Left ventricle myocardium inferior (tissue), 1 donor: Measurements from ENCODE around the gene KAZN. TPM values are rescaled to one million over a fixed set of nuclear protein-coding genes. Genes with fewer than 3 reads are reported as not detected.

ENCODE experiments used
- DNase-seq: peaks from one replicate; pipeline ENCODE4 v3.0.0-alpha.2; 2020
- H3K27ac ChIP-seq: fragments of 200-600 bp; replicated peaks from 2 replicates; pipeline ENCODE4 v1.8.0; 2021
- H3K27me3 ChIP-seq: fragments of 200-600 bp; 2 replicates; pipeline ENCODE4 v1.8.0; 2021; ENCODE audit warnings: low read depth
- H3K36me3 ChIP-seq: fragments of 200-600 bp; 2 replicates; pipeline ENCODE4 v1.8.0; 2021
- H3K4me1 ChIP-seq: fragments of 200-600 bp; 2 replicates; pipeline ENCODE4 v1.8.0; 2021
- H3K4me3 ChIP-seq: fragments of 200-600 bp; 2 replicates; pipeline ENCODE4 v1.8.0; 2021; ENCODE audit warnings: mild to moderate bottlenecking, moderate library complexity
- H3K9me3 ChIP-seq: fragments of 200-600 bp; replicated peaks from 2 replicates; pipeline ENCODE4 v1.8.0; 2021
- intact Hi-C: fragments of 100-400 bp; cut with micrococcal nuclease; formaldehyde crosslinking; loops from one replicate; pipeline ENCODE4 v1.11.0; 2022
- total RNA-seq: library from RNA; stranded (reverse); fragmentation: NEBNext Ultra II Directional; extraction: Animal tissue kit (Norgen Biotek cat#: 25700); gene quantifications from one replicate; pipeline ENCODE4 v1.2.1, GENCODE V29; 2021
- TF ChIP-seq, protein P1 (sequence below): fragments of 200-600 bp; IDR thresholded peaks from 2 replicates; pipeline ENCODE4 v1.8.0; 2021; ENCODE audit warnings: antibody characterized with exemption, mild to moderate bottlenecking, borderline replicate concordance
- donor health status: DM: no; HTN: yes; CAD: no; lungs with severe emphysema.

Gene KAZN
- total RNA-seq, 1 donor from 2014 or later: 2.2 TPM

DNA sequence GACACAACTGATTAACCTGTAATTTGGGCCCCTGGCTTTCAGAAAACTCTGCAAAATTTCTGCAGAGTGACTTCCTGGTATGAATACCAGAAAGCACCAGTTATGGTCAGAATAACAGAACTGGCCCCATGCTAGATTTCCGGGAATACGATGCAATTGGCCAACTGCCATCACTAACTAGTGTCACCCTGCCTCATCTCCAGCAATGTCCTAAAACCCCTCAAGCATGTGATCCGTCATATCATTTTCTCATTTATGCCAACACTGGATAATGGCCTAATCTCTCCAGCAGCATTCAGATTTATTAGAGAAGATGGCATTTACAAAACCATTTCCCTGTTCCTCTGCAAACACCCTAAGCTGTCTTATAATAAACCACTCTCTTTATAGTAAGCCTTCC is 15.4 kb downstream of the KAZN start:
- Histone ChIP-seq H3K27ac (no peak overlapping the region), H3K4me1 (no peaks in the 10 kb centered on the region), H3K4me3 (no peak overlapping the region), H3K36me3 (no peaks in the 10 kb centered on the region), H3K27me3 (peaks cover 59% of the 10 kb centered on the region), H3K9me3 (peaks cover 9% of the 10 kb centered on the region)
- intact Hi-C loops: no loop called here
- TF ChIP-seq, protein P1, sequence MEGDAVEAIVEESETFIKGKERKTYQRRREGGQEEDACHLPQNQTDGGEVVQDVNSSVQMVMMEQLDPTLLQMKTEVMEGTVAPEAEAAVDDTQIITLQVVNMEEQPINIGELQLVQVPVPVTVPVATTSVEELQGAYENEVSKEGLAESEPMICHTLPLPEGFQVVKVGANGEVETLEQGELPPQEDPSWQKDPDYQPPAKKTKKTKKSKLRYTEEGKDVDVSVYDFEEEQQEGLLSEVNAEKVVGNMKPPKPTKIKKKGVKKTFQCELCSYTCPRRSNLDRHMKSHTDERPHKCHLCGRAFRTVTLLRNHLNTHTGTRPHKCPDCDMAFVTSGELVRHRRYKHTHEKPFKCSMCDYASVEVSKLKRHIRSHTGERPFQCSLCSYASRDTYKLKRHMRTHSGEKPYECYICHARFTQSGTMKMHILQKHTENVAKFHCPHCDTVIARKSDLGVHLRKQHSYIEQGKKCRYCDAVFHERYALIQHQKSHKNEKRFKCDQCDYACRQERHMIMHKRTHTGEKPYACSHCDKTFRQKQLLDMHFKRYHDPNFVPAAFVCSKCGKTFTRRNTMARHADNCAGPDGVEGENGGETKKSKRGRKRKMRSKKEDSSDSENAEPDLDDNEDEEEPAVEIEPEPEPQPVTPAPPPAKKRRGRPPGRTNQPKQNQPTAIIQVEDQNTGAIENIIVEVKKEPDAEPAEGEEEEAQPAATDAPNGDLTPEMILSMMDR: no peak
- no peak for DNase-seq

DNA sequence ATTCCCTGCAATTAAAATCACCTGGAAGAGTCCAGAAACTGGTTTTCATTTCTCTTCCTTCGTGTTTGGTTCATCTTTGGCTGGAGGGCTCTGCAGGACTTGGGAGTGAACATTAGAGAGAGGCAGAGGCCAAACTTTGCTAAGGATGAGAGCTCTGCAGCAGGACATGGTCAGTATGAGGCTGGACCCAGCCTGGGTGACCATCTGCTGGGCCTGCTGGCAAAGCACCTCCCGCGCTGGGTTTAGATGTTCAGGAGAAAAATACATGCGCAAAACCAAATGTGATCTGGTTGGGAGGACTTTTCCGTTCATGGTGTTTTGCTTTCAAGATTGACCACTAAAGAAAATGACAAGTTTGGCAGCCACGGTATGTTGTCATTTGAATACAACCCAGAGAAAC is 15.9 kb downstream of the KAZN start:
- TF ChIP-seq, protein P1: no peak
- Histone ChIP-seq H3K27ac (no peak overlapping the region), H3K4me3 (no peak overlapping the region), H3K4me1 (no peaks in the 10 kb centered on the region), H3K36me3 (no peaks in the 10 kb centered on the region), H3K9me3 (peaks cover 9% of the 10 kb centered on the region), H3K27me3 (peaks cover 59% of the 10 kb centered on the region)
- DNase-seq: no peak
- intact Hi-C loops: no loop called here

GRCh38 chr1:14615549-14616218 is 17.2 kb downstream of the KAZN start:
- H3K4me3 ChIP-seq: no peak overlapping the region
- H3K27me3 ChIP-seq: peaks cover 66% of the 10 kb centered on the region
- H3K9me3 ChIP-seq: peaks cover 9% of the 10 kb centered on the region
- H3K36me3 ChIP-seq: no peaks in the 10 kb centered on the region
- H3K4me1 ChIP-seq: no peaks in the 10 kb centered on the region
- intact Hi-C loops: no loop called here
- DNase-seq: no peak
- no peak overlapping the region for H3K27ac ChIP-seq
- TF ChIP-seq, protein P1: no peak

DNA sequence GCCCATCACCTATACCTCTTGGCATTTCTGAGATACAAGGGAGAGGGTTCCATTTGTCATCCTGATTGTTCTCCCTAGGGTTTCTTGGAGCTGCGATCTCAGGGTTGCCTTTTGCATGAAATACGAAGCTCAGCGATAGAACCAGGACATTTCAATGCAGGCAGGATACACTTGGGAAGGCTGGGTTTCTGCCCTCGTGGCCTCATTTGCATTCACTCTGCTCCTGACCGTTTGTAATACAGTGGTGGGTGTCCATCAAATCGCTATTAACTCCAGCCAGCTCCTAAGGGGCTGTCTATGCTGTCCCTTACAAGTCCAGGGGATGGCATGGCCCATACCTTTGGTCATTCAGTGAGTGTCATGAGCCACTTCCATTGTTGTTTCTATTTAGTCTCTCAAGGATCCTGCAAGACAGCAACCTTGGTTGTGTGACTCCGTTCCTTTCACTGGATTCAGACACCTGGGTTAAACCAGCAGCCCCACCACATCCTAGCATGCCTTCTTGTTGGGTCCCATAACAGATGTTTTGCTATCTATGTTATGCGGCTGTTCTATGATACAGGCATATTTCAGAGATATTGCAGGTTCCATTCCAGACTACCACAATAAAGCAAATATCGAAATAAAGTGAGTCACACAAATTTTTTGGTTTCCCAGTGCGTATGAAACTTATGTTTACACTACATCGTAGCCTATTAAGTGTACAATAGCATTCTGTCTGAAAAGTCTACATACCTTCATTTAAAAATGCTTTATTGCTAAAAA is 18.3 kb downstream of the KAZN start:
- Histone ChIP-seq H3K4me3 (no peak overlapping the region), H3K36me3 (no peaks in the 10 kb centered on the region), H3K9me3 (peaks cover 9% of the 10 kb centered on the region), H3K27me3 (peaks cover 66% of the 10 kb centered on the region), H3K4me1 (no peaks in the 10 kb centered on the region), H3K27ac (no peak overlapping the region)
- TF ChIP-seq, protein P1: no peak
- DNase-seq: no peak
- intact Hi-C loops: no loop called here

DNA sequence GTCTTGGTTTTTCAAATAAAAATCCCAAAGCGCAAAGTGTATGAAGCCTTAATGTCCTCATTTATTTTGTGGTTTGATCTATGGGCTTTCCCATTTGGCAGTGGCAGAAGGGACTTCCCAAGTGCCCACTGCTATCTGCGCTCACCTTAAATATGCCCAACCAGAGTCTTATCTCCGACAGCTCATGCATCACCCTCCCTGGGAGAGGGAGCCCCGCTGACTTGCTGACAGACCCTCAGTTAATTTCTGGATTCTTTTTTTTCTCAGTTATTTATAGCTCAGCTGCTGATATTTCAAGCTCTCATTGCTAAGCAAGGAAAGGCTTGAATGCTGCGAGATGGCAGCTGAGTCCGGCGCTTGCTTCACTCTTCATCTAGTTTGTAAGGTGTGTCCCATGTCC is 19.3 kb downstream of the KAZN start:
- Histone ChIP-seq H3K9me3 (peaks cover 9% of the 10 kb centered on the region), H3K27me3 (peaks cover 57% of the 10 kb centered on the region), H3K4me3 (no peak overlapping the region), H3K27ac (no peak overlapping the region), H3K36me3 (no peaks in the 10 kb centered on the region), H3K4me1 (no peaks in the 10 kb centered on the region)
- TF ChIP-seq, protein P1: no peak
- DNase-seq: no peak
- intact Hi-C loops: no loop called here
